ENCODE results near the gene MYO9B.

MYO9B gene

DNA sequence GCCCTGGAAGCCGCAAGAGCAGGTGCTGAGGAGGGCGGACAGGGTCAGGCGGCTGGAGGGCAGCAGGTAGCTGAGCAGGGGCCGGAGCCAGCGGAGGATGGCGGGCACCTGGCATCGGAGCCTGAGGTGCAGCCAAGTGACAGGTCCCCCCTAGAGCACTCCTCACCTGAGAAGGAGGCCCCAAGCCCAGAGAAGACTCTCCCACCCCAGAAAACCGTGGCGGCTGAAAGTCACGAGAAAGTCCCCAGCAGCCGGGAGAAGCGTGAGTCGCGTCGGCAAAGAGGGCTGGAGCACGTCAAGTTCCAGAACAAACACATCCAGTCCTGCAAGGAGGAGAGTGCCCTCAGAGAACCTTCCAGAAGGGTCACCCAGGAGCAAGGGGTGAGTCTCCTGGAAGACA, 119.0 kb downstream of the MYO9B start:
- DNase-seq = no peak

- DNase-seq = no peak
These were observed 119.5 kb downstream of the MYO9B start for GRCh38 chr19:17195106-17195505.

DNA sequence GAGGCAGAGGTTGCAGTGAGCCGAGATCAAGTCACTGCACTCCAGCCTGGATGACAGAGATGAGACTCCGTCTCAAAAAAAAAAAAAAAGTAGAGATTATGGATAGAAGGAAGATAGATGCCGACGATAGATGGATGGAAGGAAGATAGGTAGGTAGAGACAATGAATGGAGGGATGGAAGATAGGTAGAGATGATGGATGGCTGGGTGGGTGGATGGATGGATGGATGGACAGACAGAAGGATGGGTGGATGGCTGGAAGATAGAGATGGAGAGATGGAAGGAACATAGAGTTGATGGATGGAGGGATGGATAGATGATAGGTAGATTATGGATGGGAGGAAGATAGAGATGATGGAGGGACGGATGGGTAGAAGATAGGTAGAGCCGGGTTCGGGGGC, 121.0 kb downstream of the MYO9B start:
- no peak for DNase-seq

- no peak for DNase-seq
These were observed 122.1 kb downstream of the MYO9B start for GRCh38 chr19:17197666-17198065.

GRCh38 chr19:17200408-17201079, 125.0 kb downstream of the MYO9B start:
- DNase-seq = no peak

DNA sequence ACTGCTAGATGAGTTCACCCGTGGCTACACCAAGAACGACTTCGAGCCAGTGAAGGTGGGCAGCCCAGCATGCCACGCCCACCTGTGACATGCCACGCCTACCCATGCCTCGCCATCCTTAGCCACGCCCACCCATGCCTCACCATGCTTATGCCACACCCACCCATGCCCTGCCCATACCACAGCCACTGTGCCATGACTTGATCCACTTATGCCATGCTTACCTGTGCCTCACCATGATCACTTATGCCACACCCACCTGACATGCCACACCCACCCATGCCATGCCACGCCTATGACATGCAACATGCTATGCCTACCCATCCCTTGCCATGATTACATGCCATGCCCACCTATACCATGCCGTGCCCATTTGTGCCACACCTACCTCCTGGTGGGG, 126.7 kb downstream of the MYO9B start:
- no peak for DNase-seq

DNA sequence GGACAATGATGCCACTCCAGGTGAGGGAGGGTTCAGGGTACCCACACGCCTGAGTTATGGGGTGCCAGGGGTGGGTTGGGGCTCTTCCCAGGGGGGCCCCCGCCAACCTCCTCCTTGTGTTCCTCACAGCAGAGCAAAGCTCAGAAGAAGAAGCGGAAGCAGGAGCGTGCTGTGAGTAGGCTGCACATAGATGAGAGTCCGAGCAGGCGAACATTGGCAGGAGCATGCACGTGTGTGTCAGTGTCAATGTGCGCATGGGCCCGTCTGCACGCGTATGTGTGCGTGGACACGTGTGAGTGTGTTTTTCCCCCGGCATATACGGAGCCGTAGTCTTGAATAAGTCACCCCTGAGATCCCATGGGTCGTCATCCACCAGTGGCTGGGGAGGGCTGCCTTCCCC, 127.1 kb downstream of the MYO9B start:
- no peak for DNase-seq

GRCh38 chr19:17205237-17206140, 129.9 kb downstream of the MYO9B start:
- no peak for DNase-seq

GRCh38 chr19:17206736-17207581, 131.4 kb downstream of the MYO9B start:
- DNase-seq = no peak

GRCh38 chr19:17209126-17210036, 133.8 kb downstream of the MYO9B start:
- DNase-seq = peak; percentile 9

GRCh38 chr19:17210296-17210695, 134.7 kb downstream of the MYO9B start:
- DNase-seq = no peak

GRCh38 chr19:17211547-17212446, 136.2 kb downstream of the MYO9B start:
- DNase-seq = no peak

- DNase-seq = no peak
These were observed 137.8 kb downstream of the MYO9B start for GRCh38 chr19:17213334-17213733.

DNA sequence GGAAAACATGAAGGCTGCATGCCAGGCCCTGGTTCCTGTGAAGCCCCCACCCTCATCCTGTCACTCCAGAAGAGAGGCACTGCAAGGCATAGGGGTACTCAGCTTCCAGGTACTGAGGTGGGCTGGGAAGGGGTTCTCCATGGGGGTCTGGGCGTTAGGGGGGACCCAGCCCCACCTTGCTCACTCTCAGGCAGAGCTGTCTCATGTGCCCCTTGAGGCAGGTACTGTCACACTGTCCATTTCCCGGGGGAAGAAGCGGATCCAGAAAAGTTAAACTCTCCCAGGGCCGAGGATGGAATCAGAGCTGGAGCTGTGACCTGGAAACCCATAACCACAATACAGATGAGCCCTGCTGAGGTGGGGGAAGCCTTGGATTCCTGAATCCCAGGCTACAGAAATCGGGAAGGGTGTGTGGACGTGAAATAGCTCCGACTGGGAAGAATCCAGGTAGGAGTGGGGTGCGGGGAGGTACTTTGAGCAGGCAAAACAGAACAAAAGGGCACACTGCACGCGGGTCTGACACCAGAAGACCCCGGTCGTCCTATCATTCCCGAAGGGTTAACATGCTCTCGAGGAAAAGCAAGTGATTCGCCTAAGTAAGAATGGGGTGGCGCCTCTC, 139.0 kb downstream of the MYO9B start:
- no peak for DNase-seq

DNA sequence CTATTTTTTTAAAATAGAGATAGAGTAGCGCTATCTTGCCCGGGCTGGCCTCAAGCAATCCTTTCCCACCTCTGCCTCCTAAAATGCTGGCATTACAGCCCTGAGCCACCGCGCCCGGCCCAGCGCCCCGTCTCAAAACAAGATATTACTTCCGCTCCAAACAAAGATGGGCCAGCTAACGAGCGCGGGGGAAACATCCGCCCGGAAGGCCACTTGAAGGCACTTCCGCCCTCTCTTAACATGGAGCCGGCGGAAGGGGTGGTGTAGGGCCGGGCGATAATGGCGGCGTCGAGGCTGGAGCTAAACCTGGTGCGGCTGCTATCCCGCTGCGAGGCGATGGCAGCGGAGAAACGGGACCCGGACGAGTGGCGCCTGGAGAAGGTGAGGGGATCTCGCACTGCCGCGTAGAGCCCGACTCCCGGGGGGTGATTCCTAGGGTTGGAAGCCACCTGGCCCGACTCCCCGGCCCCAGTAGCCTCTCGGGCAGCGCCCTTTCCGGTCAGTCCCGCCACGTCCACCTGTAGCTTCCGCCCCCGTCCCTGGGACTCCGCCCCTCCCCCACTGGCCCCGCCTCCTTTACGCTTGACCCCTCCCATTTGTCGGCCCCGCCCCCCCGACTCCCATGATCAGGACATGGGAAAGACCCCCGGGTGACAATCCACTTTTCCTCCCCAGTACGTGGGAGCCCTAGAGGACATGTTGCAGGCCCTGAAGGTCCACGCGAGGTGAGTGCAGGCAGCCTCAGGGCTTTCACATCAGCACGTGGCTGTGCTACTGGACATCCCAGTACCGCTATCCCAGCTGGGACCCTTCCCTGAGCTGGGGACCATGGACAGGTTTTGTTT, 139.8 kb downstream of the MYO9B start, which contains the start of gene USE1:
TSS of gene USE1 (plus strand) at position 231 of the 845 bp plus-strand sequence. CDS start at position 280, 49 bp downstream.
- peak; percentile 87 for DNase-seq

DNA sequence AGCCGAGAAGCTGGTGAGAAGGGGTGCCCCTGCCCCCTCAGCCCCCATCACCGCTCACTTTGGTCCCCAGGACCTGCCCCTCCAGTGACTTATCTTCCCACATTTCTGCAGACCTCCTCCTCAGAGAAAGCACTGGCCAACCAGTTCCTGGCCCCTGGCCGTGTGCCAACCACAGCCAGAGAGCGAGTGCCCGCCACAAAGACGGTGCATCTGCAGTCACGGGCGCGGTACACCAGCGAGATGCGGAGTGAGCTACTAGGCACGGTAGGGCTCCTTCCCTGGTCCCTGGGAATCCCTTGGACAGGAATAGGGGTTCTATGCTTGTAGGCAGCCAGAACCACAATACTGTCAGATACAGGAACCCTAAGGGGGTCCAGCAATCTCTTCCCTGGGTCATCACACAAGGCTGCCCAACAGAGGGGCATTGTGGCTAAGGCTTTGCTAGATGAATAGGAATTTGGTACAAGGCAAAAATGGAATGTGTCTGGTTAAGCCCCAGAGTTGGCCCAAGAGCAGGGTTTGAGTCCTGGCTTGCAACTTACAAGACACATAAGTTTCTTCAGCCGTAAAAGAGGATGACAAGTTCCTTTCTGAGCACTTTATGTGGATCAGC, 140.6 kb downstream of the MYO9B start:
- DNase-seq = no peak

DNA sequence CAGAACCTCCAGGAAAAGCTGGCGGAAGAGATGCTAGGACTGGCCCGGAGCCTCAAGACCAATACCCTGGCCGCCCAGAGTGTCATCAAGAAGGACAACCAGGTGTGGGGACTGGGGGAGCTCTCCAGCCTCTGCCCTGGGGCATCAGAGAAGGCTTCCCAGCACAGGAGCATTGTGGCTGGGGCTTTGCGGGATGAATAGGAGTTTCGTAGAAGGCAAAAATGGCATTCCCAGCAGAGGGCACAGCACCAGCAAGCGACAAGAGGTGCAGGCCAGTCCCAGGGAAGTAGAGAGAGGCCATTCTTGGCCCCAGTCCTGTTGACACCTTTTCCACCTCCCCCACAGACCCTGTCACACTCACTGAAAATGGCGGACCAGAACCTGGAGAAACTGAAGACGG, 143.7 kb downstream of the MYO9B start:
- DNase-seq = no peak

DNA sequence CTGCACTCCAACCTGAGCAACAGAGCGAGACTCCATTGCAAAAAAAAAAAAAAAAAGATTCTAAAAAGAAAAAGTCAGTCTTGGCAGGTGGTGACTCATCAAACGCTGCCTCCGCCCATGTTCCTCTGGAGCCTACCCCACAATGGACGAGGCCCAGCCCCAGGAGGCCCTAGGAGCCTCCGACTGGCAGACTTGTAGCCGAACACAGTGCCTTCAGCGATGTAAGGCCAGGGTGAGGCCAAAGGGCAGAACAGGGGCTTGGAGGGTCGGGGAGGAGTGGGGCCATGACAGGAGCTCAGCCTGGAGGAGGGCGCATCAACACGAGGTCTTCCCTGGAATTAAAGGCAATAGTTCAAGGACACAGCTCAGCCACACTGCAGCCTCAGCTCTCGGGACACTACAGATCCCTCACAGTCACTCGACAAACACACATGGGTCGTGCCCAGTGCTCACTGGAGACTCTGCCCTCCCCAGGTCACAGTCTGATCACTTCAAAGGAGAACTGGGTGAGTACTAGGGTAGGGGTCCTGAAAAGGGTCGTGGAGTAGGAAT, 144.7 kb downstream of the MYO9B start:
- DNase-seq = no peak

- no peak for DNase-seq
These were observed 149.5 kb downstream of the MYO9B start for GRCh38 chr19:17225053-17225452.
